HAP-1 (cell line): ENCODE data around the gene PLOD3.

Experiments
- DNase-seq, 2 experiments: peaks; one replicate each; pipeline ENCODE4 v3.0.0-alpha.2; 2016 to 2020; ENCODE audit warnings: low spot score in 2 of 2
- H3K27me3 ChIP-seq: fragments of 250-450 bp; sonication (Bioruptor Pico); 2 replicates; pipeline ENCODE4 v1.5.1; 2020; ENCODE audit warnings: low read depth, mild to moderate bottlenecking, moderate library complexity
- H3K36me3 ChIP-seq: fragments of 250-450 bp; sonication (Bioruptor Pico); replicated peaks from 2 replicates; pipeline ENCODE4 v1.5.1; 2020; ENCODE audit warnings: mild to moderate bottlenecking
- H3K4me1 ChIP-seq: fragments of 250-450 bp; sonication (Bioruptor Pico); 2 replicates; pipeline ENCODE4 v1.5.1; 2020; ENCODE audit warnings: mild to moderate bottlenecking
- H3K4me3 ChIP-seq: fragments of 250-450 bp; sonication (Bioruptor Pico); 2 replicates; pipeline ENCODE4 v1.5.1; 2020; ENCODE audit warnings: mild to moderate bottlenecking, moderate library complexity
- H3K9me3 ChIP-seq: fragments of 250-450 bp; sonication (Bioruptor Pico); 2 replicates; pipeline ENCODE4 v1.5.1; 2020; ENCODE audit warnings: mild to moderate bottlenecking, moderate library complexity
- in situ Hi-C: fragments of 300-500 bp; cut with MboI; formaldehyde crosslinking; loops from 3 replicates; pipeline ENCODE4 v1.14.3; 2020; ENCODE audit warnings: low sequenced_read_pairs, inconsistent platforms, mixed read lengths

PLOD3 gene

GRCh38 chr7:101234636-101235035 is 17.3 kb upstream of the PLOD3 start:
- Histone ChIP-seq H3K36me3 (peaks cover 14% of the 10 kb centered on the region), H3K4me1 (no peaks in the 10 kb centered on the region)

GRCh38 chr7:101233907-101234547 is 16.6 kb upstream of the PLOD3 start:
- H3K4me3 ChIP-seq, result no peak overlapping the region
- no peaks in the 10 kb centered on the region for H3K9me3 ChIP-seq
- no peak for DNase-seq
- peaks cover 9% of the 10 kb centered on the region for H3K36me3 ChIP-seq
- no peaks in the 10 kb centered on the region for H3K27me3 ChIP-seq
- in situ Hi-C loops, result no loop called here
- H3K4me1 ChIP-seq, result no peaks in the 10 kb centered on the region

More at GRCh38 chr7:101234636-101235035, 17.3 kb upstream of the PLOD3 start:
- no peak for DNase-seq
- in situ Hi-C loops, result no loop called here
- Histone ChIP-seq H3K9me3 (no peaks in the 10 kb centered on the region), H3K27me3 (no peaks in the 10 kb centered on the region), H3K4me3 (no peak overlapping the region)

- in situ Hi-C loops, result no loop called here
- Histone ChIP-seq H3K27me3 (no peaks in the 10 kb centered on the region), H3K36me3 (no peaks in the 10 kb centered on the region; the same call in 1 of the 2 replicates), H3K4me1 (no peaks in the 10 kb centered on the region), H3K9me3 (no peaks in the 10 kb centered on the region), H3K4me3 (no peak overlapping the region)
- DNase-seq, result no peak
Measured at GRCh38 chr7:101232141-101232850, 14.9 kb upstream of the PLOD3 start.

- H3K36me3 ChIP-seq, result no peaks in the 10 kb centered on the region; the same call in 1 of the 2 replicates
- H3K9me3 ChIP-seq, result no peaks in the 10 kb centered on the region
- DNase-seq, result no peak
- no peaks in the 10 kb centered on the region for H3K27me3 ChIP-seq
- H3K4me1 ChIP-seq, result no peaks in the 10 kb centered on the region
- H3K4me3 ChIP-seq, result no peak overlapping the region
- in situ Hi-C loops, result no loop called here
Measured at GRCh38 chr7:101231644-101232043, 14.3 kb upstream of the PLOD3 start.

GRCh38 chr7:101226721-101227120 is 9.3 kb upstream of the PLOD3 start:
- no peaks in the 10 kb centered on the region for H3K4me1 ChIP-seq
- no peak for DNase-seq
- no peaks in the 10 kb centered on the region for H3K27me3 ChIP-seq
- in situ Hi-C loops, result no loop called here
- H3K9me3 ChIP-seq, result no peaks in the 10 kb centered on the region
- no peak overlapping the region for H3K4me3 ChIP-seq
- H3K36me3 ChIP-seq, result peaks cover 16% of the 10 kb centered on the region

- in situ Hi-C loops, result no loop called here
- Histone ChIP-seq H3K4me3 (no peak overlapping the region), H3K36me3 (peaks cover 16% of the 10 kb centered on the region), H3K9me3 (no peaks in the 10 kb centered on the region), H3K4me1 (no peaks in the 10 kb centered on the region), H3K27me3 (no peaks in the 10 kb centered on the region)
- no peak for DNase-seq
Measured at GRCh38 chr7:101225650-101226049, 8.3 kb upstream of the PLOD3 start.

- in situ Hi-C loops, result no loop called here
- Histone ChIP-seq H3K4me3 (no peak overlapping the region), H3K4me1 (no peaks in the 10 kb centered on the region), H3K9me3 (no peaks in the 10 kb centered on the region), H3K27me3 (no peaks in the 10 kb centered on the region), H3K36me3 (peaks cover 16% of the 10 kb centered on the region)
- DNase-seq, result no peak
Measured at GRCh38 chr7:101223528-101223927, 6.1 kb upstream of the PLOD3 start.

GRCh38 chr7:101222275-101222830 is 5.0 kb upstream of the PLOD3 start:
- DNase-seq, result no peak
- H3K4me1 ChIP-seq, result no peaks in the 10 kb centered on the region
- peaks cover 16% of the 10 kb centered on the region for H3K36me3 ChIP-seq
- in situ Hi-C loops, result no loop called here
- H3K9me3 ChIP-seq, result no peaks in the 10 kb centered on the region
- no peak overlapping the region for H3K4me3 ChIP-seq
- H3K27me3 ChIP-seq, result no peaks in the 10 kb centered on the region

GRCh38 chr7:101220295-101220694 is 2.9 kb upstream of the PLOD3 start:
- no peak overlapping the region for H3K4me3 ChIP-seq
- in situ Hi-C loops, result no loop called here
- no peak for DNase-seq
- H3K4me1 ChIP-seq, result peaks cover 8% of the 10 kb centered on the region
- H3K27me3 ChIP-seq, result no peaks in the 10 kb centered on the region
- H3K9me3 ChIP-seq, result no peaks in the 10 kb centered on the region
- peaks cover 16% of the 10 kb centered on the region for H3K36me3 ChIP-seq

- in situ Hi-C loops, result no loop called here
- Histone ChIP-seq H3K9me3 (no peaks in the 10 kb centered on the region), H3K27me3 (no peaks in the 10 kb centered on the region), H3K4me3 (peak overlapping the region; percentile 56), H3K4me1 (peaks cover 8% of the 10 kb centered on the region), H3K36me3 (peaks cover 24% of the 10 kb centered on the region)
- no peak for DNase-seq
Measured at GRCh38 chr7:101218236-101219125, 1.1 kb upstream of the PLOD3 start.

GRCh38 chr7:101216860-101217387 is 457 bp downstream of the PLOD3 start:
- peaks cover 26% of the 10 kb centered on the region for H3K36me3 ChIP-seq
- no peaks in the 10 kb centered on the region for H3K9me3 ChIP-seq
- H3K27me3 ChIP-seq, result no peaks in the 10 kb centered on the region
- peak in 1 of 2 experiments; percentile 28 for DNase-seq
- H3K4me1 ChIP-seq, result peaks cover 8% of the 10 kb centered on the region
- H3K4me3 ChIP-seq, result peak overlapping the region; percentile 56
- in situ Hi-C loops, result no loop called here

- Histone ChIP-seq H3K27me3 (no peaks in the 10 kb centered on the region), H3K36me3 (peaks cover 31% of the 10 kb centered on the region), H3K4me3 (peak overlapping the region; percentile 56), H3K4me1 (peaks cover 8% of the 10 kb centered on the region), H3K9me3 (no peaks in the 10 kb centered on the region)
- no peak for DNase-seq
- in situ Hi-C loops, result no loop called here
Measured at GRCh38 chr7:101216001-101216859, 1.2 kb downstream of the PLOD3 start.

GRCh38 chr7:101212014-101212413 is 5.4 kb downstream of the PLOD3 start:
- in situ Hi-C loops, result no loop called here
- H3K36me3 ChIP-seq, result peaks cover 47% of the 10 kb centered on the region
- no peak for DNase-seq
- H3K9me3 ChIP-seq, result no peaks in the 10 kb centered on the region
- peaks cover 8% of the 10 kb centered on the region for H3K4me1 ChIP-seq
- H3K27me3 ChIP-seq, result no peaks in the 10 kb centered on the region
- H3K4me3 ChIP-seq, result no peak overlapping the region
